HepG2 (cell line): ENCODE results near the gene P2RX6. TPM values are rescaled to one million over a fixed set of nuclear protein-coding genes. Genes with fewer than 3 reads are reported as not detected.

Experiments used
- CENPX ChIP-seq: sonication (generic); formaldehyde crosslinking; IDR thresholded peaks from 2 replicates; pipeline ENCODE4 v1.9.0; 2021; ENCODE audit warnings: mild to moderate bottlenecking, missing genetic modification reagents, moderate library complexity
- ELF1 ChIP-seq: sonication (generic); formaldehyde crosslinking; IDR thresholded peaks from 2 replicates; pipeline ENCODE4 v1.4.0; 2020; ENCODE audit warnings: missing genetic modification reagents
- KMT2B ChIP-seq: IDR thresholded peaks from 2 replicates; pipeline ENCODE4 v1.6.1; 2016; ENCODE audit warnings: missing genetic modification reagents, missing compliant biosample characterization
- MTA1 ChIP-seq: sonication (generic); formaldehyde crosslinking; IDR thresholded peaks from 2 replicates; pipeline ENCODE4 v1.4.0; 2020; ENCODE audit warnings: missing genetic modification reagents, mild to moderate bottlenecking, borderline replicate concordance
- NFIB ChIP-seq: sonication (generic); formaldehyde crosslinking; IDR thresholded peaks from 2 replicates; pipeline ENCODE4 v1.9.0; 2021; ENCODE audit warnings: missing genetic modification reagents, mild to moderate bottlenecking, borderline replicate concordance
- RXRB ChIP-seq: IDR thresholded peaks from 2 replicates; pipeline ENCODE4 v1.6.1; 2016; ENCODE audit warnings: borderline replicate concordance, missing genetic modification reagents, missing compliant biosample characterization
- SMARCC2 ChIP-seq: fragments of 450-650 bp; IDR thresholded peaks from 2 replicates; pipeline ENCODE4 v1.6.1; 2017; ENCODE audit warnings: antibody characterized with exemption, mild to moderate bottlenecking
- SP2 ChIP-seq: sonication (generic); formaldehyde crosslinking; IDR thresholded peaks from 2 replicates; pipeline ENCODE4 v1.5.1; 2020; ENCODE audit warnings: mild to moderate bottlenecking, missing genetic modification reagents
- SP4 ChIP-seq: sonication (generic); formaldehyde crosslinking; IDR thresholded peaks from 2 replicates; pipeline ENCODE4 v1.8.1; 2023; ENCODE audit warnings: mild to moderate bottlenecking, missing genetic modification reagents
- TRIM24 ChIP-seq: sonication (generic); formaldehyde crosslinking; IDR thresholded peaks from 2 replicates; pipeline ENCODE4 v1.8.0; 2022; ENCODE audit warnings: mild to moderate bottlenecking, missing genetic modification reagents
- ZNF207 ChIP-seq: fragments of 450-650 bp; IDR thresholded peaks from 2 replicates; pipeline ENCODE4 v1.6.1; 2016; ENCODE audit warnings: antibody characterized with exemption, borderline replicate concordance
- ZNF317 ChIP-seq: sonication (generic); formaldehyde crosslinking; IDR thresholded peaks from 2 replicates; pipeline ENCODE4 v1.5.0; 2020; ENCODE audit warnings: mild to moderate bottlenecking, missing genetic modification reagents
- ZNF572 ChIP-seq: sonication (generic); formaldehyde crosslinking; IDR thresholded peaks from 2 replicates; pipeline ENCODE4 v1.5.1; 2020; ENCODE audit warnings: mild to moderate bottlenecking, missing genetic modification reagents
- ZNF614 ChIP-seq: IDR thresholded peaks from 2 replicates; pipeline ENCODE4 v1.6.1; 2018; ENCODE audit warnings: missing biosample characterization, missing genetic modification reagents, inconsistent platforms, borderline replicate concordance
- polyA plus RNA-seq, 8 experiments: library from polyadenylated mRNA; depleted of rRNA in 3 of 8; stranded (reverse) in 7 of 8; unstranded in 1 of 8; fragments of >200 nt; fragmentation: Illumina TruSeq in 4 of 8; extraction: Trizol in 4 of 8; gene quantifications; 2 replicates each; pipeline versions ENCODE4 v1.2.1 to v1.2.3, GENCODE V29; 2011 to 2016; ENCODE audit warnings: low read depth in 4 of 8, missing spikeins in 1 of 8, mixed read lengths in 1 of 8; ENCODE audit not compliant: insufficient read depth in 1 of 8
- total RNA-seq, 5 experiments: library from RNA; depleted of rRNA; stranded (reverse); fragments of >200 nt; fragmentation: Illumina TruSeq; extraction: Trizol; gene quantifications; 2 replicates each; pipeline ENCODE4 v1.2.3, GENCODE V29; 2016; ENCODE audit warnings: low read depth in 1 of 5
- TF ChIP-seq, protein P1 (sequence below): sonication (generic); formaldehyde crosslinking; IDR thresholded peaks from 2 replicates; pipeline ENCODE4 v1.5.0; 2020; ENCODE audit warnings: mild to moderate bottlenecking, missing genetic modification reagents
- TF ChIP-seq, protein P2 (sequence below): sonication (generic); formaldehyde crosslinking; IDR thresholded peaks from 2 replicates; pipeline ENCODE4 v1.5.1; 2020; ENCODE audit warnings: missing genetic modification reagents, mild to moderate bottlenecking, borderline replicate concordance
- TF ChIP-seq, protein P3 (sequence below): sonication (generic); formaldehyde crosslinking; IDR thresholded peaks from 2 replicates; pipeline ENCODE4 v1.4.0; 2020; ENCODE audit warnings: missing genetic modification reagents
- TF ChIP-seq, protein P4 (sequence below): sonication (generic); formaldehyde crosslinking; IDR thresholded peaks from 2 replicates; pipeline ENCODE4 v1.8.0; 2022; ENCODE audit warnings: mild to moderate bottlenecking, missing genetic modification reagents
- TF ChIP-seq, protein P5 (sequence below): sonication (generic); formaldehyde crosslinking; IDR thresholded peaks from 2 replicates; pipeline ENCODE4 v1.4.0; 2020; ENCODE audit warnings: missing genetic modification reagents

P2RX6 gene
- total and polyA plus RNA-seq, 2 of the 13 experiments (the other 11 are each of a cell fraction or from before 2014, with no cell fraction given), result 0.04 to 0.12 TPM

DNA sequence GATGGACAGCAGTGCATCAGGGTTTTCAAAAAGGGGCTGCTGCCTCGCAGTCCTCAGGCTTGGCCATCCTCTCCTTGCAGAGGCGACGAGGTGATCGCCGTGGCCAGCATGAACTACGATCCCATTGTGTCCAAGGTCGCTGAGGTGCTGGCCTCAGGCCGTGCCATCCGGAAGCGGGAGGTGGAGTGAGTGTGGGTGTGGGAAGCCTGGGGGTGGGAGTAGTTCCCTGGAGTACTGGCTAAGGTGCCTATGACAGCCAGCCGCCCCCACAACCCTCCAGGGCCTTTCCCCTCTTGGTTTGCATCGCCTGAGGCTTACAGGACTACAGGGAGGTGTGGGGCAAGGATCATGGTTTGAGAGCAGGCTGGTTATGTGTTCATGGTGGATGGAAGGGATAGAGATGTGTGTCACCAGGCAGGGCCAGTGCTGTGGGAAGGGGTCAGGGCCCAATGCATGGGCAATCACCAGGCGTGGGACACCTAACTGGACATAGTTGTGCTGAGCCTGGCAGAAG lies 35.0 kb upstream of the P2RX6 start (continued):
- TF ChIP-seq KMT2B (CRISPR knock-in tag) (0 out of 2 replicates have a peak, but pooled peaks have one; percentile 16), SP4 (no peak), ZNF572 (CRISPR knock-in tag) (no peak), ZNF317 (CRISPR knock-in tag) (peak; percentile 68; the same call in 1 of the 2 replicates), SP2 (CRISPR knock-in tag) (0 out of 2 replicates have a peak, but pooled peaks have one; percentile 18), ZNF614 (CRISPR knock-in tag) (0 out of 2 replicates have a peak, but pooled peaks have one; percentile 24), MTA1 (CRISPR knock-in tag) (peak; percentile 47; the same call in 1 of the 2 replicates), RXRB (CRISPR knock-in tag) (peak; percentile 70), NFIB (CRISPR knock-in tag) (no peak), ELF1 (CRISPR knock-in tag) (peak; percentile 81), TRIM24 (no peak), SMARCC2 (no peak), ZNF207 (no peak), CENPX (CRISPR knock-in tag) (no peak)
- TF ChIP-seq, protein P1, sequence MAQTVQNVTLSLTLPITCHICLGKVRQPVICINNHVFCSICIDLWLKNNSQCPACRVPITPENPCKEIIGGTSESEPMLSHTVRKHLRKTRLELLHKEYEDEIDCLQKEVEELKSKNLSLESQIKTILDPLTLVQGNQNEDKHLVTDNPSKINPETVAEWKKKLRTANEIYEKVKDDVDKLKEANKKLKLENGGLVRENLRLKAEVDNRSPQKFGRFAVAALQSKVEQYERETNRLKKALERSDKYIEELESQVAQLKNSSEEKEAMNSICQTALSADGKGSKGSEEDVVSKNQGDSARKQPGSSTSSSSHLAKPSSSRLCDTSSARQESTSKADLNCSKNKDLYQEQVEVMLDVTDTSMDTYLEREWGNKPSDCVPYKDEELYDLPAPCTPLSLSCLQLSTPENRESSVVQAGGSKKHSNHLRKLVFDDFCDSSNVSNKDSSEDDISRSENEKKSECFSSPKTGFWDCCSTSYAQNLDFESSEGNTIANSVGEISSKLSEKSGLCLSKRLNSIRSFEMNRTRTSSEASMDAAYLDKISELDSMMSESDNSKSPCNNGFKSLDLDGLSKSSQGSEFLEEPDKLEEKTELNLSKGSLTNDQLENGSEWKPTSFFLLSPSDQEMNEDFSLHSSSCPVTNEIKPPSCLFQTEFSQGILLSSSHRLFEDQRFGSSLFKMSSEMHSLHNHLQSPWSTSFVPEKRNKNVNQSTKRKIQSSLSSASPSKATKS (CRISPR knock-in tag), result no peak
- TF ChIP-seq, protein P2, sequence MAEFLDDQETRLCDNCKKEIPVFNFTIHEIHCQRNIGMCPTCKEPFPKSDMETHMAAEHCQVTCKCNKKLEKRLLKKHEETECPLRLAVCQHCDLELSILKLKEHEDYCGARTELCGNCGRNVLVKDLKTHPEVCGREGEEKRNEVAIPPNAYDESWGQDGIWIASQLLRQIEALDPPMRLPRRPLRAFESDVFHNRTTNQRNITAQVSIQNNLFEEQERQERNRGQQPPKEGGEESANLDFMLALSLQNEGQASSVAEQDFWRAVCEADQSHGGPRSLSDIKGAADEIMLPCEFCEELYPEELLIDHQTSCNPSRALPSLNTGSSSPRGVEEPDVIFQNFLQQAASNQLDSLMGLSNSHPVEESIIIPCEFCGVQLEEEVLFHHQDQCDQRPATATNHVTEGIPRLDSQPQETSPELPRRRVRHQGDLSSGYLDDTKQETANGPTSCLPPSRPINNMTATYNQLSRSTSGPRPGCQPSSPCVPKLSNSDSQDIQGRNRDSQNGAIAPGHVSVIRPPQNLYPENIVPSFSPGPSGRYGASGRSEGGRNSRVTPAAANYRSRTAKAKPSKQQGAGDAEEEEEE (CRISPR knock-in tag), result no peak
- TF ChIP-seq, protein P3, sequence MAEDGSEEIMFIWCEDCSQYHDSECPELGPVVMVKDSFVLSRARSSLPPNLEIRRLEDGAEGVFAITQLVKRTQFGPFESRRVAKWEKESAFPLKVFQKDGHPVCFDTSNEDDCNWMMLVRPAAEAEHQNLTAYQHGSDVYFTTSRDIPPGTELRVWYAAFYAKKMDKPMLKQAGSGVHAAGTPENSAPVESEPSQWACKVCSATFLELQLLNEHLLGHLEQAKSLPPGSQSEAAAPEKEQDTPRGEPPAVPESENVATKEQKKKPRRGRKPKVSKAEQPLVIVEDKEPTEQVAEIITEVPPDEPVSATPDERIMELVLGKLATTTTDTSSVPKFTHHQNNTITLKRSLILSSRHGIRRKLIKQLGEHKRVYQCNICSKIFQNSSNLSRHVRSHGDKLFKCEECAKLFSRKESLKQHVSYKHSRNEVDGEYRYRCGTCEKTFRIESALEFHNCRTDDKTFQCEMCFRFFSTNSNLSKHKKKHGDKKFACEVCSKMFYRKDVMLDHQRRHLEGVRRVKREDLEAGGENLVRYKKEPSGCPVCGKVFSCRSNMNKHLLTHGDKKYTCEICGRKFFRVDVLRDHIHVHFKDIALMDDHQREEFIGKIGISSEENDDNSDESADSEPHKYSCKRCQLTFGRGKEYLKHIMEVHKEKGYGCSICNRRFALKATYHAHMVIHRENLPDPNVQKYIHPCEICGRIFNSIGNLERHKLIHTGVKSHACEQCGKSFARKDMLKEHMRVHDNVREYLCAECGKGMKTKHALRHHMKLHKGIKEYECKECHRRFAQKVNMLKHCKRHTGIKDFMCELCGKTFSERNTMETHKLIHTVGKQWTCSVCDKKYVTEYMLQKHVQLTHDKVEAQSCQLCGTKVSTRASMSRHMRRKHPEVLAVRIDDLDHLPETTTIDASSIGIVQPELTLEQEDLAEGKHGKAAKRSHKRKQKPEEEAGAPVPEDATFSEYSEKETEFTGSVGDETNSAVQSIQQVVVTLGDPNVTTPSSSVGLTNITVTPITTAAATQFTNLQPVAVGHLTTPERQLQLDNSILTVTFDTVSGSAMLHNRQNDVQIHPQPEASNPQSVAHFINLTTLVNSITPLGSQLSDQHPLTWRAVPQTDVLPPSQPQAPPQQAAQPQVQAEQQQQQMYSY (CRISPR knock-in tag), result no peak
- TF ChIP-seq, protein P4, sequence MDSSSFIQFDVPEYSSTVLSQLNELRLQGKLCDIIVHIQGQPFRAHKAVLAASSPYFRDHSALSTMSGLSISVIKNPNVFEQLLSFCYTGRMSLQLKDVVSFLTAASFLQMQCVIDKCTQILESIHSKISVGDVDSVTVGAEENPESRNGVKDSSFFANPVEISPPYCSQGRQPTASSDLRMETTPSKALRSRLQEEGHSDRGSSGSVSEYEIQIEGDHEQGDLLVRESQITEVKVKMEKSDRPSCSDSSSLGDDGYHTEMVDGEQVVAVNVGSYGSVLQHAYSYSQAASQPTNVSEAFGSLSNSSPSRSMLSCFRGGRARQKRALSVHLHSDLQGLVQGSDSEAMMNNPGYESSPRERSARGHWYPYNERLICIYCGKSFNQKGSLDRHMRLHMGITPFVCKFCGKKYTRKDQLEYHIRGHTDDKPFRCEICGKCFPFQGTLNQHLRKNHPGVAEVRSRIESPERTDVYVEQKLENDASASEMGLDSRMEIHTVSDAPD (CRISPR knock-in tag), result 0 out of 2 replicates have a peak, but pooled peaks have one; percentile 24
- TF ChIP-seq, protein P5, sequence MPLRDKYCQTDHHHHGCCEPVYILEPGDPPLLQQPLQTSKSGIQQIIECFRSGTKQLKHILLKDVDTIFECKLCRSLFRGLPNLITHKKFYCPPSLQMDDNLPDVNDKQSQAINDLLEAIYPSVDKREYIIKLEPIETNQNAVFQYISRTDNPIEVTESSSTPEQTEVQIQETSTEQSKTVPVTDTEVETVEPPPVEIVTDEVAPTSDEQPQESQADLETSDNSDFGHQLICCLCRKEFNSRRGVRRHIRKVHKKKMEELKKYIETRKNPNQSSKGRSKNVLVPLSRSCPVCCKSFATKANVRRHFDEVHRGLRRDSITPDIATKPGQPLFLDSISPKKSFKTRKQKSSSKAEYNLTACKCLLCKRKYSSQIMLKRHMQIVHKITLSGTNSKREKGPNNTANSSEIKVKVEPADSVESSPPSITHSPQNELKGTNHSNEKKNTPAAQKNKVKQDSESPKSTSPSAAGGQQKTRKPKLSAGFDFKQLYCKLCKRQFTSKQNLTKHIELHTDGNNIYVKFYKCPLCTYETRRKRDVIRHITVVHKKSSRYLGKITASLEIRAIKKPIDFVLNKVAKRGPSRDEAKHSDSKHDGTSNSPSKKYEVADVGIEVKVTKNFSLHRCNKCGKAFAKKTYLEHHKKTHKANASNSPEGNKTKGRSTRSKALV (CRISPR knock-in tag), result no peak
